Psoas muscle (tissue), 8 donors: ENCODE measurements around the gene KMT2D. TPM values are rescaled to one million over a fixed set of nuclear protein-coding genes. Genes with fewer than 3 reads are reported as not detected.

Experiments used
- ATAC-seq, 4 donors: fragments of 200-7000 bp; cut with Tn5 transposase; one replicate each; pipeline ENCODE4 v1.9.1; 2020; ENCODE audit warnings: moderate library complexity in 3 of 4, mild to moderate bottlenecking in 2 of 4
- DNase-seq, 2 donors: peaks; one replicate each; pipeline ENCODE4 v3.0.0-alpha.2; 2020
- H3K27ac ChIP-seq: fragments of 200-600 bp; one replicate; pipeline ENCODE4 v1.8.0; 2022
- H3K27me3 ChIP-seq, 3 donors: fragments of 200-600 bp in 1 of 3; one replicate each; pipeline versions ENCODE4 v1.6.1 to v1.8.0; 2013 to 2022; ENCODE audit warnings: low read length in 2 of 3, mild to moderate bottlenecking in 2 of 3, moderate library complexity in 1 of 3; ENCODE audit not compliant: insufficient read depth in 3 of 3
- H3K36me3 ChIP-seq, 2 donors: fragments of 200-600 bp in 1 of 2; one replicate each; pipeline versions ENCODE4 v1.6.1 to v1.8.0; 2013 to 2022; ENCODE audit warnings: low read depth in 1 of 2, mild to moderate bottlenecking in 1 of 2, moderate library complexity in 1 of 2; ENCODE audit not compliant: insufficient read depth in 1 of 2
- H3K4me1 ChIP-seq: fragments of 200-600 bp; one replicate; pipeline ENCODE4 v1.8.0; 2022
- H3K4me3 ChIP-seq: fragments of 200-600 bp; one replicate; pipeline ENCODE4 v1.8.0; 2022; ENCODE audit warnings: mild to moderate bottlenecking
- H3K9me3 ChIP-seq: fragments of 200-600 bp; one replicate; pipeline ENCODE4 v1.8.0; 2022
- CTCF ChIP-seq: fragments of 200-600 bp; IDR thresholded peaks from one replicate; pipeline ENCODE4 v1.8.0; 2022; ENCODE audit warnings: antibody characterized with exemption
- WGBS, 3 donors: extraction: QIAGEN DNeasy Blood & Tissue Kit; methylation state at CpG; one replicate each; pipeline versions ENCODE4 v1.1.6 to v1.1.7; 2013; 5-methylcytosine and 5-hydroxymethylcytosine counted together
- intact Hi-C, 2 donors: fragments of 100-400 bp; cut with DNase I; formaldehyde crosslinking; loops; one replicate each; pipeline versions ENCODE4 v1.11.0 to v1.14.2; 2022
- polyA plus RNA-seq, 3 donors: library from polyadenylated mRNA; stranded (reverse); fragments of 200-250 nt; gene quantifications; one replicate each; pipeline ENCODE4 v1.2.3, GENCODE V29; 2013
- total RNA-seq, 4 donors: library from RNA; stranded (reverse); fragmentation: NEBNext Ultra II Directional in 2 of 4; extraction: Animal tissue kit (Norgen Biotek cat#: 25700) in 2 of 4; gene quantifications; one replicate each; pipeline versions ENCODE4 v1.2.1 to v1.2.4, GENCODE V29; 2021 to 2023
- donor health status: healthy with polysubstance abuse.
- donor health status: DM: no; HTN: no; CAD: no; lungs with moderate emphysema.
- donor health status: Bipolar disorder and iron deficiency.
- donor health status: healthy.
- donor health status: DM: yes; HTN: yes; CAD: no.
- donor health status: DM: no; HTN: no; CAD: no.
- donor health status: DM: no; HTN: no; CAD: no.
- donor health status: DM: yes; HTN: yes; CAD: no.

Gene KMT2D
- total and polyA plus RNA-seq, 7 donors, result 10.8 to 69.8 (median 64.2) TPM

- Histone ChIP-seq H3K4me1 (peaks cover 23% of the 10 kb centered on the region), H3K36me3 (no peaks in the 10 kb centered on the region), H3K9me3 (no peaks in the 10 kb centered on the region), H3K27me3 (no peaks in the 10 kb centered on the region), H3K4me3 (peak overlapping the region; percentile 99), H3K27ac (peak overlapping the region; percentile 95)
- TF ChIP-seq CTCF, result no peak
- WGBS, 3 donors, result 6 to 8% (median 7%) methylated on average over 16 of the region's 16 CpGs
- intact Hi-C loops, result loop anchor here (5.0 to 10.0 kb wide), 3 partner anchors 36 to 174 kb away; no protein-coding TSS in a partner anchor
- ATAC-seq (no peak), DNase-seq (no peak)
Measured at GRCh38 chr12:49061157-49061650, 610 bp upstream of the KMT2D start.

GRCh38 chr12:49059299-49060171, 1.1 kb downstream of the KMT2D start:
- WGBS, 3 donors, result 0 to 1% (median 0%) methylated on average over 51 to 70 of the region's 70 CpGs

GRCh38 chr12:49059045-49059298, 1.6 kb downstream of the KMT2D start:
- H3K4me3 ChIP-seq, result peak overlapping the region; percentile 99
- ATAC-seq, result no peak
- intact Hi-C loops, result loop anchor here (5.0 kb wide), 1 partner anchor 37 kb away; no protein-coding TSS in a partner anchor
- 0% methylated on average over 1 of the region's 1 CpG for WGBS, 3 donors
- no peak for TF ChIP-seq CTCF
- peaks cover 33% of the 10 kb centered on the region for H3K4me1 ChIP-seq
- H3K9me3 ChIP-seq, result no peaks in the 10 kb centered on the region
- H3K27ac ChIP-seq, result peak overlapping the region; percentile 95
- H3K36me3 ChIP-seq, result peaks cover 0 to 13% of the 10 kb centered on the region in 2 donors
- DNase-seq, result no peak
- H3K27me3 ChIP-seq, result no peaks in the 10 kb centered on the region

More at GRCh38 chr12:49059299-49060171, 1.1 kb downstream of the KMT2D start:
- Histone ChIP-seq H3K4me1 (peaks cover 37% of the 10 kb centered on the region), H3K36me3 (peaks cover 0 to 7% of the 10 kb centered on the region in 2 donors), H3K27ac (peak overlapping the region; percentile 95), H3K27me3 (no peaks in the 10 kb centered on the region), H3K4me3 (peak overlapping the region; percentile 99), H3K9me3 (no peaks in the 10 kb centered on the region)
- intact Hi-C loops, result loop anchor here (5.0 to 10.0 kb wide), 4 partner anchors 37 to 175 kb away; no protein-coding TSS in a partner anchor
- no peak for TF ChIP-seq CTCF
- peak; percentile 1 to 17 (median 10) for ATAC-seq
- peak in 1 of 2 donors; percentile 74 for DNase-seq

- Histone ChIP-seq H3K4me1 (peaks cover 33% of the 10 kb centered on the region), H3K27ac (peak overlapping the region; percentile 95), H3K9me3 (no peaks in the 10 kb centered on the region), H3K4me3 (peak overlapping the region; percentile 99), H3K27me3 (no peaks in the 10 kb centered on the region), H3K36me3 (peaks cover 0 to 17% of the 10 kb centered on the region in 2 donors)
- intact Hi-C loops, result loop anchor here (5.0 kb wide), 1 partner anchor 36 kb away; no protein-coding TSS in a partner anchor
- 4 to 5% (median 4%) methylated on average over 5 of the region's 5 CpGs for WGBS, 3 donors
- no peak for TF ChIP-seq CTCF
- DNase-seq, result no peak
- ATAC-seq, result no peak
Measured at GRCh38 chr12:49058366-49059044, 2.1 kb downstream of the KMT2D start.
